HTR-8/SVneo (cell line): ENCODE data around the gene PDE4D.
A peak's percentile ranks its signal among the peaks of the same experiment; 100 is the strongest.

ENCODE experiments used
- DNase-seq: peaks from one replicate; pipeline ENCODE4 v3.0.0; 2011; ENCODE audit warnings: low spot score, mixed read lengths; ENCODE audit not compliant: insufficient read length
- FAIRE-seq: peaks from 2 replicates; lab custom pipeline; 2011; peaks lifted over from hg19 to GRCh38; lab: Jason Lieb, UNC

The PDE4D gene

DNA sequence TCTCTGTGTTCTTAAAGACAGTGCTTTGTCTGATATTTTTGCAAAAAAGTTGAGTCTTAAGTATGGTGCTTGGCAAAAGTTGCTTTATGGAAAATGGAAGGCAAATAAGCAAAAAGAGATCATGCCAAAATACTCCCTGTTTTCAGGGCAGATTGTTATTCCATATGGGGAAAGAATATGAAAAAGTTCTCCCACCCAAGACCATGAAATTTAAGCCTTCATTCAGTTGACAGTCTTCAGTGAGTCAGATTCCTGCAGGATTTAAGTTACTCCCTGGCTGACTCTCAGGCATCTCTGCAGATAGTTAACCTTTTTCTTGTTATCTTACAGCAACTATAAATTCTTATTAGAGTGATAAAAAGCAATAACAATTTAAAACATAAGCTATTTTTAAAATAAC lies 601.6 kb downstream of the PDE4D start:
- DNase-seq = no peak
- no peak for FAIRE-seq

GRCh38 chr5:59287884-59288283 lies 605.6 kb downstream of the PDE4D start:
- FAIRE-seq = no peak

GRCh38 chr5:59287361-59287760 lies 606.2 kb downstream of the PDE4D start:
- DNase-seq (no peak), FAIRE-seq (no peak)

More at GRCh38 chr5:59287884-59288283, 605.6 kb downstream of the PDE4D start:
- DNase-seq = no peak

- no peak for FAIRE-seq
- DNase-seq = no peak
These were observed 607.0 kb downstream of the PDE4D start for GRCh38 chr5:59286510-59286909.

DNA sequence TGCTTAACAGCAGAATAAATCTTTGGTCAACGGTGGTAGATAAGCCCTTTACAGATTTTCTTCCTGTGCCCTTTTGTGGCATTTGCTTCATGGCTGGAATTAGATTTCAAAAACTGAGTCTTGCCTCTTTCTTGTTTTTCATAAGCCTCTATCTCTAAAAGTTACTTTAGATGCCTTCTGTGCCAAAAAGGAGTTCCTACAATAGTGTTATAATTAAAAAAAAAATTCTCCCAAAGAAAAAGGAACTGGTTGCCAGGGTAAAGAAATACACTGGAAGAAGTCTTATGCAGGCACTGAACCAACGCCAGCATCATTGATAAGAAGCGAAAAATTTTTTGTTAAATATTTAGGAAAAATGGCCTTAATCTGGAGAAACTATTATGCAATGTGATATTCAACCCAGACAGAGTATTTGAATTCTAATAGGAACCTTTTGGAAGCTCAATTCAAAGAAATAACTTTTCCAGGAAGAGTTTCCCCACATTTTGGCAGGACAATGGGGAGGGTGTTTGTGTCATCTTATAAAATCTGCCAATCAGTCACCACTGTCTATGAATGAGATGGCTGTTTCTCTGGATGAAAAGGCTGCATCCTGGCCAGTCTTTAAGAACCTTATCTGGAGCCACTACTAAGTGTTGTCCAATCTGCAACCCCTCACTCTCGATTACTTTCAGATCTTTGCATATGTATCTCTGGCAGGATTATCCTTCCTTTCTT lies 608.1 kb downstream of the PDE4D start:
- FAIRE-seq (no peak), DNase-seq (no peak)

- DNase-seq (no peak), FAIRE-seq (no peak)
These were observed 610.8 kb downstream of the PDE4D start for GRCh38 chr5:59282726-59283125.

DNA sequence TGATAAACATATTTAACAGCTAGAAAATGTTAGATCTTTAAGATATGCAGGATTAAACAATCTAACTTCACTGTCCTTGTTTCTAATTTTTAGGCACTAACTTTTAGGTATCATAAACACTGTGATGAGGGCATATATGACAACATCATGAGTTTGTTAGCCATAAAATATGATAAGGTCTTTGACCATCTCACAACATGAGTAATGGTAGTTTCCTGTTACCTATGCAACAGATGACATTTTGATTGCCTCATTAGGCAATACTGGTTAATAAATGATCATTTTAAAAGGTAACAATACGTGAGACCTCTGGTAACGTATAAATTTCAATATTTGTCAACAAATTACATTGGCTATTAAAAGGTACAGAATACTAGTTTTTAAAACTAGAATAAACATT lies 613.5 kb downstream of the PDE4D start:
- DNase-seq (no peak), FAIRE-seq (no peak)

DNA sequence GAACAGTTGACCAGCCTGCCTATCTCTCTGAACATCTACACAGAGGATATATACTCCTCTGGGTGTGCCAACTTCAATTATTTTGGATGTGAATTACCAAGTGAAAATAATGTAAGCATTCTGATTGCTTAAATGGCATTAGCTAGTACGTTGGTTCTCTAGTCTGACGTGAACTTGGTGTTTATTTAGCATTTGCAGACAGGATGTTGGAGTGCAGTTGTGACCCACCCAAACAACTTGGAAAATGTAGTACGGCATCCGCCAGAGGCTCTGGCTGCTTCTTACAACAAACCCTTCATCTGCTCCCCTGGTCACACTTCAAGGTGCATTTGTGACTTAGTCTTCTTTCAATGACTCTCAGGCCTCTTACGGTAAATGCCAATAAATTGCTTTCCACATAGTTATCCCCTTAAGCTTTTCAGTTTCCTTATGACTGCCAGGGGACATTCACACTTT lies 616.6 kb downstream of the PDE4D start:
- DNase-seq = no peak
- no peak for FAIRE-seq

GRCh38 chr5:59276325-59276675 lies 617.2 kb downstream of the PDE4D start:
- no peak for FAIRE-seq
- no peak for DNase-seq

GRCh38 chr5:59275510-59276324 lies 617.8 kb downstream of the PDE4D start:
- DNase-seq = peak; percentile 8
- FAIRE-seq = no peak

- FAIRE-seq (no peak), DNase-seq (no peak)
These were observed 618.4 kb downstream of the PDE4D start for GRCh38 chr5:59275170-59275509.

DNA sequence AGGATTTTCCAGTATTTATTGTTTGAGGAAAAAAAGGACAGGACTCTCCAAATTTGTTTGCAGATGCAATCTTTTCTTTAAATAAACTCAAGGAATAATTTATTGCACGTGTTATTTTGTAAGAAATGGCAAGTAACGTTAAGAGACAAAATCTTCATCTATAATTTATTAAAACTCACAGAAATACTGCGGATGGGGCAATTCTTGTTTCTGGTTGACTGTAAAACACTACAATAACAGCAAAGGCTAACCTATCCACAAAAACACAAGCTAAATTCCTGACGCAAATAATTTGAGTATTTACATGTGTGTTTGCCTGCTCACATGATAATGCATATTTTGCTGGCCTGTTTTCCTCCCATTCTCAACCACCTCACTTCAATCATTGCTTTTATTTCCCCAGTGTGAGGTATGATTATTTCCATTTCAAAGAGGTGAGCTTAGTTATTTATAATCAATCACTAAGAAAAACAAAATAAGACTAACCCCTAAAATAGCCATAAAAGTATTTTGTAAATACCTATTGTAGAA lies 619.4 kb downstream of the PDE4D start:
- no peak for DNase-seq
- no peak for FAIRE-seq

- FAIRE-seq (no peak), DNase-seq (no peak)
These were observed 620.6 kb downstream of the PDE4D start for GRCh38 chr5:59272809-59273427.

DNA sequence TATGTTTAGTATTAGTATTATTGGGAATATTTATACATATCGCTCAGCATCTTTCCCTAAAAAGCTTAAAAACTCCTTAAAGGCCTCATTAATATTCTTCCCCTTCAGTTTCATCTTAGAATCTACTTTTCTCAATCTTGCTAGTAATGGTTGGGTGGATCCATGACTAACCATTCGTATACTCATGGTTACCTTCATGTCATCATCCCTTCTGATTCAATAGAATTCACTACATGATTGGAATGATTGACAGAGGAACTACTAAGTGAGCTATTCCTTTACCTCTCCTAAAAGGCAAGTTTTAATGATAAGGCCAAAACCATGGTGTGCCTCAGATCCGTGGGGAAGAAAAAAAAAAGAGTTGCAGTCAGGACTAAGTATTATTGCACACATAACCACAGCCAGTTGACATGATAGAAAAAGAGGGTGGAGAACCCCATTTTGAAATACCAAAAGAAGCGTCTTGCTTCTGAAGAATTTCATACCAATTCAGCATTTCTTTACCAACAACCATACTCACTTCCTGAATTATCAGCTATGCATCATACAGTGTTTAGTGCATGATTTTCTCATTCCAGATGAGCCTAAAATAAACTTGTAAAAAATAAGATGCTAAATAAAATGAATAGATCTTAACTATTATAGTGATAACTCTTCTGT lies 624.6 kb downstream of the PDE4D start:
- no peak for FAIRE-seq
- no peak for DNase-seq

DNA sequence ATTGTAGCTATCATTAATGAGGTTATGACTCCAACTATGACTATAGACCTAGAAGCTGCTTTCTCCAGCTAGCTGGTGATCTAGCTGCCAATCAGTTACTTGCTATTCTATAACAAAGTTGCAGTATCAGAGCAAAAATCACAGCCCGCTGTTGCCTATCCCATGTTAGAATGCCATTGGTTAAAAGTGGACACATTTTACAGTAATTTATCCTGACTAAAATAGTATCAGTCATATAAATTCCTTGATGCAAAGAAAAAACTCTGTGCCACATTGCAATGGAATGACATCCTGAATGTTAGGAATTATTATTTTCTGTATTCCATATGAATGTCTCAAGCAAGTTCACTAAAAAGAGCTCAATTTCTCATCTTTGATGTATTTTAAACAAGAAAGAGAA lies 626.5 kb downstream of the PDE4D start:
- no peak for DNase-seq
- no peak for FAIRE-seq

GRCh38 chr5:59266410-59266809 lies 627.1 kb downstream of the PDE4D start:
- FAIRE-seq (no peak), DNase-seq (no peak)

- FAIRE-seq = no peak
- DNase-seq = no peak
These were observed 628.8 kb downstream of the PDE4D start for GRCh38 chr5:59264639-59265245.

- no peak for FAIRE-seq
These were observed 629.5 kb downstream of the PDE4D start for GRCh38 chr5:59264013-59264412.

GRCh38 chr5:59261969-59262368 lies 631.6 kb downstream of the PDE4D start:
- FAIRE-seq = no peak
- DNase-seq = no peak

More at GRCh38 chr5:59264013-59264412, 629.5 kb downstream of the PDE4D start:
- DNase-seq = no peak

- FAIRE-seq (no peak), DNase-seq (no peak)
These were observed 632.6 kb downstream of the PDE4D start for GRCh38 chr5:59260973-59261372.
